Epidermal melanocyte (primary cell): Measurements from ENCODE around the gene GAS2L2.
"Not testable (repeated sequence)": the region's sequence is repeated elsewhere in the genome, so short reads cannot be mapped to it uniquely, and the experiment has no call there.

ENCODE experiments used
- DNase-seq: peaks from one replicate; pipeline ENCODE4 v3.0.0; 2011; ENCODE audit warnings: low spot score; ENCODE audit not compliant: insufficient read length

GAS2L2 gene

DNA sequence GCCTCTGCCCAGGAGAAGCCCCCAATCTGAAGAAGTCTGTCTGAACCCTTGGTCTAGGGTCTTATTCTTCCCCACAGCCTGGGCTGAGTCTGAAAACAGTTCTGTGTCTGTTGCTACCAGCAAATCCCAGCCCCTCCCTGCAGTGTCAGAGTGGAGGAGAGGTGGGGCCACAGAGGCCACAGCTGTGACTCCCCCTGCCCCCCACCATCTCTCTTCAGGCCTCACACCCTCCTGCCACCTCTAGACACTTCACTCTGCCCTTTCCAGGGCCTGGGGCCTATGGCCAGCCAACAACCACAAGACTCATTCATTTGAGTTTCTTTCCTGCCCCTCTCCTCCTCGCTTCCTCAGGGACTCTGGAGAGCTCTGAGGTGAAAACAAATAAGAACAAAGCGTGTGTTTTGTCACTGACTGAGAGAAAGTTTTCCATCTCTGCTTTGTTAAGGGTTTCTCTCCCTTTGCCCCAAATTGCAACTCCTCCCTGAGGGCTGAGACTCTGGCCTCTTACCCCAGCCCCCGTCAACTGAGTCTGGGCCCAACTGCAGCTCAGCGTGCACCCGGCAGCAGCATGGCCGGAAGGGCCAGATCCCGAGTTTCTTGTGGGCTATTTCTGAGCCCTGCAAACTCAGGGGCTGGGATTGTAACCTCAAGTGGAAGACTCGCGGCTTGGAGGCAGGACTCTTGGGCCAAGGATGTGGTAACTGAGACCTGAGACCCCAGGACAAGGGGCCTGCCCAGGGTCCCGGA is 20.8 kb upstream of the GAS2L2 start:
- no peak for DNase-seq

DNA sequence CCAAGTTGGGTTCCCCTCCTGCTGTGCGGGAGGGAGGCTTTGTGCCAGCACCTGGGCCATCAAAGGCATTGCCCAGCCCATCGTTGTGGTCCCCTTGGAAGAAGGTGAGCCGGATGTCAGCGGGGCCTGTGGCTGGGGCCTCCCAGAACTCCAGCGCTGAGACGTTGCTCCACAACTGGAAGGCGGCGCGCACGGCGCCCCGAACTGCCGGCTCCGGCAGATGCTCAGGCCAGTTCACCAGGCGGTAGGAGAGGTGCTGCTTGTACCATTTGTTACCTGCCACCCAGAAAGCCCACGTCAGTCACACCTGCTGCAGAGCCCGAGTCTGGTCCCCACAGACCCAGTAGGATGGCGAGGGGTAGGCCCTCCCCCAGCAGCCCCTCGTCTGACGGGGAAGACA is 20.1 kb upstream of the GAS2L2 start:
- DNase-seq = no peak

DNA sequence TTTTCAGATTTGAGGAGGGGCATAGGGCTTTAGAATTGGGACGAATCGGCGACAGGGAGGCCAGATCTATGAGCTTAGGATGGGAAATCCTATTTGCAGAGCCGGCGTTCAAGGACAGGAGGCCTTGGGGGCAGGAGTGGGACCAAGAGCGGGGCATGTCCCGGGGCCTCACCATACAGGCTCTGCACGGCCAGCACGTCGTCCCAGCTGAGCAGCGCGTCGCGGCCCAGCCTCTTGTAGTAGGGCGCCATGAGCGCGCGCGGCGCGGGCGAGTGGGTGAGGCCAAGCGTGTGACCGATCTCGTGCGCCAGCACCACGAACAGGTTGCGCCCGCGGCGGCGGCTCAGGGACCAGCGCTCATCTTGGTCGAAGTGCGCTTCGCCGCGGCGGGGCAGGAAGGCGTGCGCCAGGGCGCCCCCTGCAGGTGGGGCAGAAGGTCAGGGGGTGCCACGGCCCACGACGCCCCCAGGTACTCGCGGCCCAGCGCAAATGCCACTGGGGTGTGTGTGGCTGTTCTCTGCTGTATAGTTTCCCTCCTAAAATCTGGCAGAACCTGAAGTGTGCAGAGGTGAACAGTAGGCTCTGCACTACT is 17.0 kb upstream of the GAS2L2 start:
- no peak for DNase-seq

DNA sequence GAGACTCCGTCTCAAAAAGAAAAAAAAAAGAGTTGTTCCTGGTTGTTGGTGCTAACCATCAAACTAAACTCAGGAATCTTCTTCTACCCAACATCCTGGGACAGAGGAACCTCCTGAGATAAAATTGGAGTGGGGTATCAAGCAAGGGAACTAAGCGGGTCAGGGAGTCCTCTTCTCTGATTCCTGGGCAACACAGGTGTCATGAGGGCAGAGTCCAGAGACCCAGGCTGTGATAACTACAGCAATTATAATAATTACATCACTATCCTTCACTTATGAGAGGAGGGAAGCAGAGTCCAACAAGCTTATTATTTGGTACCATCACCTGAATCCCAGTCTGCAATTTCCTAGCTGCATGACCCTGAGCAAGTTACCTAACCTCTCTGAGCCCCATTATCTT is 15.8 kb upstream of the GAS2L2 start:
- no peak for DNase-seq

DNA sequence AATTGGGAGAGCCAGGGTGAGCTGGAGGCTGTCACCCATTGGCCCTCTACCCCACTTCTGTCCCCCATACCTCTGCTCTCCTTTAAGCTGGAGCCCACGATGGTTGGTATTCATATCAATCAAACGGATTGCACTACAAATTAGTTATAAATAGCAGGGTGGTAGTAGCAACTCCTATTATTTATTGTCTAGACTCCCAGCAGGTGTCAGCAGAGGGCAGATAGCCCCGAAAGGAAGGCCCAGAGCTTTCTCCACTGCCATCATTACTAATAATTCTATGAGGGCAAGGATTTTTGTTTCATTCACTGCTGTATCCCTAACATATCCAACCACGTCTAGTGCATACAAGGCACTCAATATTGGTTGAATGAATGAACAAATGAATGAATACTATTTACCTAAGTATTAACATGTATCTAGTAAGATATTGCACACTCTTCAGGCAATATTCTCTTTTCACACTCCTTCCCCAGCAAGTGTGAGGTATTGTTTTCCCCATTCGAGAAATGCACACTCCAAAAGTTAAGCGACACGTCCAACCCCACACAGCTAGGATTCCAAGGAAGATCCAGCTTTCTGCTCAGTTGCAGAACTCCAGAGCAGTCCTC is 14.0 kb upstream of the GAS2L2 start:
- peak; percentile 71 for DNase-seq

DNA sequence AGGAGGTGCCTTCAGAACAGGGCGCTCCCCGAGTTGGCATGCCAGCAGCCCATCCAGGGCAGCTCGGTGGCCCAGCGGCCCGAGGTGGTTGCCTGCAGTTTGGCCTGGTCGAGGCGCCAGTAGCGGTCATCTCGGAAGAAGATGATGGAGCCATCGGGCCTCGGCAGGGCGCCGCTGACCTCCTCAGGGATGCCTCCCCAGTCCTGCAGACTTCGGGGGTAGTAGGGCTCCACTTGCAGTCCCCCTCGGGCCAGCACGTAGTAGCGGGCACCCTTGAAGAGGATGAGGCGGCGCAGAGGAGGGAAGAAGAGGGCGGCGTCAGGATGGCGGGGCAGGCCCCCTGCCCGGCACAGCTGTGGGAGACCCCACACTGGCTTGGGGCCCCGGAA is 13.4 kb upstream of the GAS2L2 start:
- DNase-seq = no peak

DNA sequence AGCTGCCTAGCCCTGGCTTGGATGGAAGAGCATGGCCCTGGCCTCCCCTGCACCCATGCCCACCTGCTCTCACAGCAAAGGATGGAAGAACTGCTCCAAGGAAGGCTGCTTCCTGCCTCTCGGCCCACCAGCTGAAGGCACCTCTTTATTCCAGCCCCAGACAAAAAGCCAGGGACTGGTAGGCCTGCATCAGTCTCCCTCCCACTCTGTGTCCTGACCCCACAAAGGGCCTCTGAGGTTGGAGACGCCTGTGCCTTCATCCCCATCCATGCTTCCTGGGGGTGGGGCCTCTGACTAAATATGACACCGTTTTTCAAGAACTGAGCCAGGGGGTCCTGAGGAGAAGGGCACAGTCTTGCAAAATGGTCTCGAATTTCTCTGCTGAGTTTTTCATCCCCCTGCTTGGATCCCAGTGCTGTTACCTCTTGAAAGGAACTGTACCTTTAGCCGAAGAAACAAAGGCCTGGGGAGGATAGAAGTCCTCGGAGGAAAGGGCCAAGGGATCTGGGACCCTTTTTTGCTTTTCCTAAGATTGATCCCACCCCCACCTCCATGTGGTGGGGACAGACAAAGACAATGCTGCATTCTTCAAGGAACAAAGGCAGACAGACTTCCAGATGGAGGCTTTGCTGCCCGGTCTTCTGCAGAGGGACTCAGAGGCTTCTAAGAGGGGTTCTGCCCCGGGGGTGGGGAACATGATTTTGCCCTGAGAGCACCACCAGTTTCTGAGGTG is 12.9 kb upstream of the GAS2L2 start:
- DNase-seq = no peak

DNA sequence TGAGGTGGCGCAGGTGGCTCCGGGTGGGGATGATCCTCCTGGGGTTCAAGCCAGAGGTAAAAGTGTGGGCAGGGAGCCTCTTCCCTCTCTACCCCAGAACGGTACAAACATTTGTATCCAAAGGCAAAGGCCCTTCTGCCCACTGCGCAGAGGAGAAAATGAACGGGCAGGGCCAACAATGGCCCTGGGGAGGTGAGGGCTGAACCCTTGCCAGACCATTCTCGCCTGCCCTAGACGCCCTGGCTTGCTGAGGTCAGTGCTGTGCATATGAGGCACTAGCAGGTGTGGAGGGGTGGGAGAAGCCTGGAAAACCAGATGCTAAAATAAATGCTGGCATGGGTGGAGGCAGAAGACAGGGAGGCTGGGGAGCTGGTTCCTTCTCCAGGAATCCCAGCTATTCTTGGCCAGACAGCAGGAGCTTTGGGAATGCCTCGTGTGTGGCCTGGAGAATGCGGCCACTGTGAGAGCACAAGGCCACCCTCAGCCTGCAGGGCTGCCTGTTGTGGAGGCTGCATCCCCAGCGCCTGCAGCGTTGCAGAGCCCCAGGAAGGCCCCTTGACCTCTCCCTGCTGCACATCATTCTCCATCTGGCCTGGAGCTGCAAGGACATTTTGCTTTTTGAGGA is 12.2 kb upstream of the GAS2L2 start:
- peak; percentile 57 for DNase-seq

DNA sequence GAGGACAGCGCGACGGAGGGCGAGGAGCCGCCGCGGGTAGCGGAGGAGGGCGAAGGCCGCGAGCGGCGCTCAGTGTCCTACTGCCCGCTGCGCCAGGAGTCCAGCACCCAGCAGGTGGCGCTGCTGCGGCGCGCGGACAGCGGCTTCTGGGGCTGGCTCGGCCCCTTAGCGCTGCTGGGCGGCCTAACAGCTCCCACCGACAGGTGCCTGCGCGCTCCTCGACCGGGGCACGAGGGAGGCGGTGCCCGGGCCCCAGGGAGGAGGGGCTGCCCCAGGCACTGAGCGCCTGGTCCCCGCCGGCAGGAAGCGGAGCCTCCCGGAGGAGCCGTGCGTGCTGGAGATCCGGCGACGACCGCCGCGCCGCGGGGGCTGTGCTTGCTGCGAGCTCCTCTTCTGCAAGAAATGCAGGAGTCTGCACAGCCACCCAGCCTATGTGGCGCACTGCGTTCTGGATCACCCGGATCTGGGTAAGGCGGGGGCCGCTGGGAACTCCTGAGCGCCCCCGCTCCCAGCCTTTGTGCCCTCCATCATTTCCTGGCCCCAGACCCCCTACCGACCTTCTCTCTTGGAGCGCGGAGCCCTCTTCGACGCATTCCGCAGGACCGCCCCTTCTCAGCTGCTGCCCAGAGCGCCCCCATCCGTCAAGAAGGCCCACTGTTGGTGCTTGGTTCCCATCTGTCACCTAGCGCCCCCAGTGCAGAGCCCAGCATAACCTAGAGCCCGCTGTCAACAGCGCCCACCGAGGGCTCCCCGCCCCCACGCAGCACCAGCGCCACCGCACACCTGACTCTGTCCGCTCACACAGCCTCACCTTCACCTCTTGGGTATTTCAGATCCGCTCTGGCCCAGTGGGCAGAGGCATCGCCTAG is 11.3 kb upstream of the GAS2L2 start:
- peak; percentile 92 for DNase-seq

DNA sequence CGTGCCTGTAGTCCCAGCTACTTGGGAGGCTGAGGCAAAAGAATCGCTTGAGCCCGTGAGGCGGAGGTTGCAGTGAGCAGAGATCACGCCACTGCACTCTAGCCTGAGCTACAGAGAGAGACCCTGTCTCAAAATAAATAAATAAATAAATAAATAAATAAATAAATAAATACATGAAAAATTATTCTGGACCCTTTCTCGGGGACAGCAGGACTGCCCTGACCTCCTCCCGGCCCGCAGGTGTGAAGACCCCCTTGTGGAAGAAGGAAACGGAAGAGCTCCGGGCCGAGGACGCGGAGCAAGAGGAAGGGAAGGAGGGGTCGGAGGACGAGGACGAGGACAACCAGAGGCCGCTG is 10.7 kb upstream of the GAS2L2 start:
- DNase-seq = no peak

DNA sequence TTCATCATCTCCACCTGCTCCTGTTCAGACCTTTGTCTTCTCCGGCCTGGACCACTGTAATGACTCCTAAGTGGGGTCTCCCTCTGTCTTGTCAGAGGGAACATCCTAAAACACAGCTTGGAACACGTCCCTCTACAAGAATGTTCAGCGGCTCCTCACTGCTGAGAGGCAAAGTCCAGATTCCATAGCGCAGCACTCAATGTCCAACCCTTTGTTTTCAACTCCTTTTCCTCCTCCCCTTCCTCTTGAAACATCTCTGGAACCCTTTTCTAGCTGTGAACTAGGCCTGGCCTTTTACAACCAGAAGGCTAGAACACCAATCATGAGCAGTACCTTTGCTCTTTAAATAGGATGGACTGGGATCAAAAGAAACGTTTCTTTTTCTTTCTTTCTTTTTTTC is 8.6 kb upstream of the GAS2L2 start:
- DNase-seq = no peak

DNA sequence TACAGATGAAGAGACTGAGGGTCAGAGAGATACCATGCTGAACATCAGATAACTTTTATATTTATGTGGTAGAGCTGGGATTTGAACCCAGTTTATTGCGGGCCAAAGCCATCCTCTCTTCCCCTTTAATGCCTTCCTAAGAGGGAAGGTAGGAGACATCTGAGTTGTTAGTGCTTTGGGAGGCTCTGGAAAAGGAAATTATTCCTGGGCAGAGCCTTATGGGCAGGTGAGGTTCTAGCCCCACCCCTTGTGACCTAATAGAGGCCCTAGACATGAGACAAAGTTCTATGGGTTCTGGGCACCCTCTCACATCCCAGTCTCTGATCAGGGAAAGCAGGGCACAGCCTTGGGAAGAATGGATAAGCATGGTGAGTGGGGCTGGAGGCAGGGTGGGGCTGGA is 7.5 kb upstream of the GAS2L2 start, which contains the start of gene C17orf50:
C17orf50 (plus strand) TSS at position 301 of the 400 bp plus-strand sequence; CDS start at position 356, 55 bp downstream.
- DNase-seq = no peak

DNA sequence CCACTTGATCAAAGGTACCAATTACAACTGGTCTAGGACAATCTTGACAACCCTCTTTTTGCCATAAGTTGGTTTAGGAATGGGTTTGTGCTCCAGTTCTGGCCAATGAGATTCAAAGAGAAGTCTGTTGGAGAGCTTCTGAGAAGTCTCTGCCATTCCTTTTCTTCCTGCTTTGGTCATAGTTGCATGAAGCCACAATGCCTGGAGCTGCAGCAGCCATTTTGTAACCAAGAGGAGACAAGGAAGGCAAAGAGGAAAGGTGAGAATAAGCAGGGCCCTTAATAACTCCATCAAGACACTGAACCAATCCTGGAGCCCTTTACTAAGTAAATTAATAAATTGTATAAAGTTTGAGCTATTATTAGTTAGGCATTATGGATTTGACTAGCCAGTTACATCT is 4.2 kb upstream of the GAS2L2 start:
- DNase-seq = no peak

DNA sequence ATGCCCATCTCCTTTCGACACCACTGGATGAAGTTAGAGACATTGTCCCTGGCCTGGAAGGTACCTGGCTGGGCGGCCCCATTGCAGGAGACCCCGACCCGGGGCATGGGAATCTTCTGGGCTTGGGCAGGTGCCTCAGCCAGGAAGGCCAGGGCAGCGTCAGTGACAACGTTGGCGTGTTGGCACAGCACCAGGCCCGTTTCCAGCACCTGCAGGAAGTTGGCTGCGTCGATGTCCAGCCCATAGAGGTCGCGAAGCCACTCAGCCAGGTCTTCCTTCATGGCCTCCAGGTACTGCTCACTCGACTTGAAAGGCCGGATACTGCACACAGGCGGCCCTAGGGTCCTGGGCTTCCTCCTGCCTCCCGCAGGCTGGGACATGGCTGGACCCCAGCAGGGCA is 568 bp downstream of the GAS2L2 start:
- no peak for DNase-seq

DNA sequence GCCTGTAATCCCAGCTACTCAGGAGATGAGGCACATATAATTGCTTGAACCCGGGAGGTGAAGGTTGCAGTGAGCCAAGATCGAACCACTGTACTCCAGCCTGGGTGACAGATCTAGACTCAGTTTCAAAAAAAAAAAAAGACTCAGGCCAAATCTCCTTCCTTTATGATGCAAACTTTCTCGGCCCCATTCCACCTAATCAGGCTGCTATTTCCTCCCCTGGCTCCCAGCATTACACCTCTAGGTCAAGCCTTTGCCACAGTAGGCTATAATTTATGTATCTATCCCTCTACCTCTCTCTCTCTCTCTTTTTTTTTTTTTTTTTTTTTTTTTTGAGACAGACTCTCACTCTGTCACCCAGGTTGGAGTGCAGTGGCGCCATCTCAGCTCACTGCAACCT is 1.5 kb downstream of the GAS2L2 start:
- DNase-seq = not testable (repeated sequence)

DNA sequence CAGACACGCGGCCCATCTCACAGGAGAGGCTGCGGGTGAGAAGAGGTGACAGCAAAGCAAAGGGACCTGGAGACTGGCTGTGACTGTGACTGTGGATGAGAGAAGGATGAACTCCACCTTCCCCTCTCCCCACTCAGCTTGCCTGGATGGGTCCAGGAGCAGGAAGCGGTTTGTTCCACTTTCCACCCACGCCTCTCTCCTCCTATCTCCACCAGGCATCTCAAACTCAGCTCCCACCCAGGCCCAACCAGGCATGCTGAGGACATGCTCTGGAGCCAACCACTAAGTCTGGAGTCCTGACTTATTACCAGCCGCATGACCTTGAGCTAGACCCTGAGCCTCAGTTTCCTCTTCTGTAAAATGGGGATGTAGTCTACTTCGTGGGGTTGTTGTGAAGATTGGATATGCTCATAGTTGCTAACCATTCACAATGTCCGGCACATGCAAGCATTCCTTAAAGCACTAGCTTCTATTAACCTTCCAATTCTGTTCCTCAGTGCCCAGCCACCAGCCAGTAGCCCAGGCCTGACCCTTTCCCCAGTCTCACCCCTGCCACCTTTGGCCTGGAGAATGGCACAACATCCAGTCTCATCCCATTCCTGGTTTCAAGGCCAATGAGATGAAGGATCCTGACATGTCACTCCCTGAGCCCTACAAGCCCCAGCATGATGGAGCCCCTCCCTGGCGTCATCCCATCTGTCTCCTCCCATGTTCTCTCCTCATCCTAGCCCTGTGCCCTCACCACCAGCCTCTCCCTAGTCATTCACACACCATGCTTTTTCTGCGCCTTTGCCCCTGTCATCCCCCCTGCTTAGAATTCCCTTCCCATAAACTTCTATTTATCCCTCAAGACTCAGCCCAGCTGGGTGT is 2.3 kb downstream of the GAS2L2 start:
- DNase-seq = no peak

DNA sequence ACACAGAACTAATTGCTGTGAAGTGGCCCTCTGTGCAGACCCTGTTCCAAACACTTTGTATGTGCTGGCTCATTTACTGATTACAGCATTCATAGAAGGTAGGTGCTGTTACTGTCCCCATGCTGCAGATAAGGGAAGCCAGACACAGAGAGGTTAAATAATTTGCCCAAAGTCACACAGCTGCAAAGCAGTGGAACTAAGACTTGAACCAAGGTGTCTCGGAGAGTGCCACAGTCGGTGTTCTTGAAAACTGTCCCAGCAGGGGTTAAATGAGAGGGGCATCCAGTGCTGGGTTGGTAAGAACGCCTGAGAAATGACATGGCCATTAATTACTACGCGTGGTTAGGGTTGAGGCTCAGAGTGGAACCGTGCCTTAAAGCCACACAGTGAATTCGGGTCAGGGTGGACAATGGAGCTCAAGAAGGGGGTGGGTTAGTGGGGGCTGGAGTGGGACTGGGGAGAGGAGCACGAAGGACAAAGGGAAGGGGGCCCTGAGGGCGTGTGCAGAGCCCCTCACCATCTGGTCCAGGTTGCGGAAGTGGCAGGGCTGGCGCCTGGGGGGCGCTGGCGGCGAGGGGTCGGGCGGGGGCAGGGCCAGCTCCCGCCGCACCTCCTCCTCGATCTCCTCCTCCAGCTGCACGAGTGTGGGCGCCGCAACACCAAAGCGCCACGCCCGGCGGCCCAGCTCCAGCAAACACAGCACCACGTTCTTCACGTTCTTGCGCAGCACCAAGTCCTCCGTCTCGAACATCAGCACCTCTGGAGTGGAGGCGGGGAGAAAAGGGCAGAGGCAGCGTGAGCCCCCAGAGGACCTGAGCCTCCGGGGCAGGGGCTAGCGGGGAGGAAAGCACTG is 3.3 kb downstream of the GAS2L2 start:
- no peak for DNase-seq

DNA sequence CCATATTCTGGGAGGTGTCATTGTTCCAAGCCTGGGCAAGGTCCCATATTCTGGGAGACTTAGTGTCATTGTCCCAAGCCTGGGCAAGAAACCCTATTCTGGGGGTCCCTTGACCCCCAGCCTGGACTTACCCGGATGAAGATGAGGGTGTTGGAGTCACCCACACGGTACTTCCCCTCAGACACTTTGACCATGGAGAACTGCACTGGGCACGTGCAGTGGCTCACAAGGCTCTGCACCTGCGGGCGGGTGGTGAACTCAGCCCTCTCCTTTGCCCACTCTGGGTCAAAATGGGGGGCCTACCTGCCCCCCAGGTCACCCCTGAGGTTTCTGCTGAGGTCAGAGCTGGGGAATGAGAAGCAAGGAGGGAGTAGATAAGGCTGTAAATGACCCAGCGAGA is 4.1 kb downstream of the GAS2L2 start:
- no peak for DNase-seq

DNA sequence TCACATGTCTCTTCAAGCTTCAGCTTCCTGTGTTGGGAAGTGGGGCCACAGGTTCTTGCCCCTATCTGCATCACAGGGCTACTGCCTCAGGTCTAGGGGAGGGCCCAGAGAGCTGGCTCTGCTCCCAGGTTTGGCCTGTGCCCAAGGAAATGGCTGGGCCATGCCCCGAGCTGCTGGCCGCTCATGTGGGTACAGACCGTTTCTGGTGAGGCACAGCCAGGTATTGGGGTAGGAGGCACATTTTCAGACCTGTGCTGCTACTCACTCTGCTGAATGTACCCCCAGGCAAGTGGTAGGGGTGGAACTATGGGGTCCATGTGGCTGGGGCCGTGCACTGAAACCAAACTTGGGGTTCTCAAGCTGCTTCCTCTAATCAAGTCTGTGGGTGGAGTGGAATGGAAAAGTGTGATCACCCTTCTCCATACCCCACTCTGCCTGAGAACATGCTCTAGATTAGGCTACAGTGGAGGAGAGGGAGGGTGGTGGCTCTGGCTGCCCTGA is 4.6 kb downstream of the GAS2L2 start:
- DNase-seq = no peak
